H9 (cell line): Measurements from ENCODE around the gene TMEM132D. TPM values are rescaled to one million over a fixed set of nuclear protein-coding genes. Genes with fewer than 3 reads are reported as not detected.

ENCODE experiments used
- DNase-seq: peaks from one replicate; pipeline ENCODE4 v3.0.0-alpha.2; 2017
- H2AFZ ChIP-seq: one replicate; pipeline ENCODE4 v1.6.1; 2013; ENCODE audit warnings: mild to moderate bottlenecking, low read length, control low read depth, moderate library complexity
- H2AK5ac ChIP-seq: 2 replicates; pipeline ENCODE4 v1.6.1; 2013; ENCODE audit warnings: low read length, control low read depth, mixed read lengths; ENCODE audit not compliant: insufficient read length
- H2BK120ac ChIP-seq: one replicate; pipeline ENCODE4 v1.6.1; 2013; ENCODE audit warnings: low read depth, mild to moderate bottlenecking, low read length, control low read depth, inconsistent platforms; ENCODE audit not compliant: poor library complexity, severe bottlenecking
- H2BK12ac ChIP-seq: 2 replicates; pipeline ENCODE4 v1.6.1; 2013; ENCODE audit warnings: low read length, control low read depth, mixed read lengths, low read depth; ENCODE audit not compliant: insufficient read length
- H2BK15ac ChIP-seq: 2 replicates; pipeline ENCODE4 v1.6.1; 2013; ENCODE audit warnings: low read depth, low read length, control low read depth
- H2BK20ac ChIP-seq: one replicate; pipeline ENCODE4 v1.6.1; 2013; ENCODE audit warnings: low read depth, mild to moderate bottlenecking, low read length, control low read depth, inconsistent platforms; ENCODE audit not compliant: poor library complexity, severe bottlenecking
- H2BK5ac ChIP-seq: 2 replicates; pipeline ENCODE4 v1.6.1; 2013; ENCODE audit warnings: low read length, control low read depth, mixed read lengths; ENCODE audit not compliant: insufficient read length
- H3K14ac ChIP-seq: 2 replicates; pipeline ENCODE4 v1.6.1; 2013; ENCODE audit warnings: low read length, control low read depth; ENCODE audit not compliant: insufficient read depth
- H3K18ac ChIP-seq: 2 replicates; pipeline ENCODE4 v1.6.1; 2013; ENCODE audit warnings: low read depth, mild to moderate bottlenecking, mixed read lengths, low read length, control low read depth; ENCODE audit not compliant: insufficient read length
- H3K23ac ChIP-seq: 2 replicates; pipeline ENCODE4 v1.6.1; 2013; ENCODE audit warnings: low read length, control low read depth, mixed read lengths, low read depth; ENCODE audit not compliant: insufficient read length
- H3K23me2 ChIP-seq: 2 replicates; pipeline ENCODE4 v1.6.1; 2013; ENCODE audit warnings: low read depth, mild to moderate bottlenecking, mixed read lengths, low read length, control low read depth; ENCODE audit not compliant: insufficient read length, poor library complexity, severe bottlenecking
- H3K27ac ChIP-seq: 2 replicates; pipeline ENCODE4 v1.5.1; 2013; ENCODE audit warnings: low read length, control low read depth, mixed read lengths, low read depth; ENCODE audit not compliant: insufficient read length
- H3K27me3 ChIP-seq: 2 replicates; pipeline ENCODE4 v1.6.1; 2013; ENCODE audit warnings: low read length, control low read depth, inconsistent platforms; ENCODE audit not compliant: insufficient read depth
- H3K4ac ChIP-seq: 2 replicates; pipeline ENCODE4 v1.6.1; 2013; ENCODE audit warnings: low read depth, mild to moderate bottlenecking, control low read depth, inconsistent platforms, low read length, moderate library complexity
- H3K4me1 ChIP-seq: 2 replicates; pipeline ENCODE4 v1.6.1; 2013; ENCODE audit warnings: low read length, control low read depth, inconsistent platforms; ENCODE audit not compliant: insufficient read depth
- H3K4me2 ChIP-seq: 2 replicates; pipeline ENCODE4 v1.6.1; 2013; ENCODE audit warnings: low read length, control low read depth, mixed read lengths; ENCODE audit not compliant: insufficient read length, insufficient read depth
- H3K56ac ChIP-seq: 2 replicates; pipeline ENCODE4 v1.6.1; 2013; ENCODE audit warnings: low read depth, mild to moderate bottlenecking, mixed read lengths, low read length, control low read depth; ENCODE audit not compliant: insufficient read length
- H3K79me1 ChIP-seq: 2 replicates; pipeline ENCODE4 v1.6.1; 2013; ENCODE audit warnings: low read depth, mild to moderate bottlenecking, moderate library complexity, low read length, control low read depth, inconsistent platforms; ENCODE audit not compliant: insufficient read depth, poor library complexity, severe bottlenecking
- H3K79me2 ChIP-seq: 2 replicates; pipeline ENCODE4 v1.6.1; 2013; ENCODE audit warnings: low read length, control low read depth, inconsistent platforms; ENCODE audit not compliant: insufficient read depth
- H3K9ac ChIP-seq: 2 replicates; pipeline ENCODE4 v1.6.1; 2013; ENCODE audit warnings: low read length, control low read depth, mixed read lengths; ENCODE audit not compliant: insufficient read length; ENCODE audit errors: extremely low read depth
- H3K9me3 ChIP-seq: one replicate; pipeline ENCODE4 v1.6.1; 2013; ENCODE audit warnings: low read depth, low read length, inconsistent platforms; ENCODE audit not compliant: control insufficient read depth
- H3T11ph ChIP-seq: one replicate; pipeline ENCODE4 v1.6.1; 2013; ENCODE audit warnings: mild to moderate bottlenecking, low read length, control low read depth, inconsistent platforms
- H4K20me1 ChIP-seq: one replicate; pipeline ENCODE4 v1.6.1; 2013; ENCODE audit not compliant: control insufficient read depth, insufficient read length, insufficient read depth
- H4K5ac ChIP-seq: 2 replicates; pipeline ENCODE4 v1.6.1; 2013; ENCODE audit warnings: low read depth, mild to moderate bottlenecking, mixed read lengths, low read length, control low read depth; ENCODE audit not compliant: insufficient read length
- H4K8ac ChIP-seq: replicated peaks from 2 replicates; pipeline ENCODE4 v1.6.1; 2013; ENCODE audit warnings: low read length, control low read depth, mixed read lengths, low read depth; ENCODE audit not compliant: insufficient read length
- H4K91ac ChIP-seq: 2 replicates; pipeline ENCODE4 v1.6.1; 2013; ENCODE audit warnings: low read depth, mild to moderate bottlenecking, moderate library complexity, mixed read lengths, low read length, control low read depth; ENCODE audit not compliant: insufficient read length
- H3K27ac Mint-ChIP-seq, 3 experiments: 2 replicates in 2 of 3; 3 replicates in 1 of 3; pipeline ENCODE4 v1.8.0; 2020 to 2021; ENCODE audit warnings: mixed read lengths in 3 of 3, mild to moderate bottlenecking in 1 of 3, moderate library complexity in 1 of 3
- H3K27me3 Mint-ChIP-seq: 2 replicates; pipeline ENCODE4 v1.8.0; 2021; ENCODE audit warnings: low read depth, mild to moderate bottlenecking, moderate library complexity, mixed read lengths
- H3K36me3 Mint-ChIP-seq, 3 experiments: 2 replicates in 2 of 3; 3 replicates in 1 of 3; pipeline ENCODE4 v1.8.0; 2020 to 2021; ENCODE audit warnings: low read depth in 3 of 3, mixed read lengths in 3 of 3; ENCODE audit not compliant: insufficient read depth in 1 of 3
- H3K4me1 Mint-ChIP-seq, 2 experiments: 2 replicates each; pipeline ENCODE4 v1.8.0; 2020; ENCODE audit warnings: mixed read lengths in 2 of 2
- H3K4me3 Mint-ChIP-seq, 2 experiments: 2 replicates in 1 of 2; 3 replicates in 1 of 2; pipeline ENCODE4 v1.8.0; 2020 to 2021; ENCODE audit warnings: mild to moderate bottlenecking in 2 of 2, mixed read lengths in 2 of 2, moderate library complexity in 1 of 2
- H3K9me3 Mint-ChIP-seq, 2 experiments: 2 replicates in 1 of 2; 3 replicates in 1 of 2; pipeline ENCODE4 v1.8.0; 2020; ENCODE audit warnings: mild to moderate bottlenecking in 2 of 2, mixed read lengths in 2 of 2, moderate library complexity in 1 of 2
- CTCF ChIP-seq: fragments of 200-600 bp; sonication (generic); conservative IDR thresholded peaks from 3 replicates; pipeline ENCODE4 v1.8.0; 2021; ENCODE audit warnings: antibody characterized with exemption, mild to moderate bottlenecking
- WGBS: extraction: QIAGEN DNeasy Blood & Tissue Kit; methylation state at CpG from one replicate; pipeline ENCODE4 v1.1.7; 2013; ENCODE audit warnings: missing lambda C conversion rate, low lambda C conversion rate, mixed read lengths; ENCODE audit not compliant: insufficient read length; ENCODE audit errors: extremely low coverage; 5-methylcytosine and 5-hydroxymethylcytosine counted together
- total RNA-seq: library from RNA; stranded (reverse); gene quantifications from 2 replicates; pipeline ENCODE4 v1.2.1, GENCODE V29; 2021

The TMEM132D gene
- total RNA-seq, 1 experiment from 2014 or later = 6.1 TPM

GRCh38 chr12:129762436-129762835 lies 141.4 kb downstream of the TMEM132D start:
- H3K79me1 ChIP-seq = no peaks in the 10 kb centered on the region
- TF ChIP-seq CTCF = no peak
- no peak overlapping the region for H4K5ac ChIP-seq
- H2AFZ ChIP-seq = no peak overlapping the region
- no peak overlapping the region for H3K4me2 ChIP-seq
- H2BK12ac ChIP-seq = no peak overlapping the region
- peaks cover 22 to 30% (median 26%) of the 10 kb centered on the region in 3 experiments for H3K36me3 Mint-ChIP-seq
- H3K4me1 Mint-ChIP-seq = no peaks in the 10 kb centered on the region; a peak in 2 of 4 replicates
- no peak overlapping the region for H2BK20ac ChIP-seq
- no peak overlapping the region for H3K4ac ChIP-seq
- no peak overlapping the region for H2BK15ac ChIP-seq
- H3T11ph ChIP-seq = no peak overlapping the region
- H3K9me3 Mint-ChIP-seq = peaks cover 21 to 26% of the 10 kb centered on the region in 2 experiments
- no peak overlapping the region for H3K27ac Mint-ChIP-seq
- no peak overlapping the region for H4K91ac ChIP-seq
- H3K27me3 ChIP-seq = no peaks in the 10 kb centered on the region
- no peak overlapping the region for H4K8ac ChIP-seq
- H3K18ac ChIP-seq = no peak overlapping the region
- no peaks in the 10 kb centered on the region for H3K79me2 ChIP-seq
- no peaks in the 10 kb centered on the region for H4K20me1 ChIP-seq
- H2BK5ac ChIP-seq = no peak overlapping the region
- H3K14ac ChIP-seq = no peak overlapping the region
- no peaks in the 10 kb centered on the region for H3K23me2 ChIP-seq
- no peak overlapping the region for H3K9ac ChIP-seq
- H3K4me3 Mint-ChIP-seq = no peak overlapping the region
- WGBS = no CpG with 5 or more reads among the region's 5 CpGs
- H3K9me3 ChIP-seq = peaks cover 7% of the 10 kb centered on the region
- H2AK5ac ChIP-seq = no peak overlapping the region
- H3K27me3 Mint-ChIP-seq = no peaks in the 10 kb centered on the region
- no peak for DNase-seq
- no peak overlapping the region for H3K23ac ChIP-seq
- no peaks in the 10 kb centered on the region for H3K4me1 ChIP-seq
- no peak overlapping the region for H2BK120ac ChIP-seq
- no peak overlapping the region for H3K56ac ChIP-seq
- H3K27ac ChIP-seq = no peak overlapping the region
